ENCODE results near the gene KCNH3. TPM values are rescaled to one million over a fixed set of nuclear protein-coding genes. Genes with fewer than 3 reads are reported as not detected.

Gene KCNH3
- total RNA-seq, 2 donors from 2014 or later = 0.35 to 0.95 TPM

- Histone ChIP-seq H3K9me3 (no peaks in the 10 kb centered on the region), H3K36me3 (peaks cover 6% of the 10 kb centered on the region), H3K27me3 (replicated peaks; ENCODE audit: insufficient read depth) (no peaks in the 10 kb centered on the region), H3K4me3 (no peak overlapping the region), H3K27ac (no peak overlapping the region), H3K4me1 (ENCODE audit: control insufficient read depth in 1 of 2, low read depth in 2 of 2) (no peaks in the 10 kb centered on the region)
- no peak for DNase-seq (ENCODE audit: low spot score)
- no peak for ATAC-seq (ENCODE audit: insufficient number of reproducible peaks, low FRiP score, low read depth)
- TF ChIP-seq, protein P1, sequence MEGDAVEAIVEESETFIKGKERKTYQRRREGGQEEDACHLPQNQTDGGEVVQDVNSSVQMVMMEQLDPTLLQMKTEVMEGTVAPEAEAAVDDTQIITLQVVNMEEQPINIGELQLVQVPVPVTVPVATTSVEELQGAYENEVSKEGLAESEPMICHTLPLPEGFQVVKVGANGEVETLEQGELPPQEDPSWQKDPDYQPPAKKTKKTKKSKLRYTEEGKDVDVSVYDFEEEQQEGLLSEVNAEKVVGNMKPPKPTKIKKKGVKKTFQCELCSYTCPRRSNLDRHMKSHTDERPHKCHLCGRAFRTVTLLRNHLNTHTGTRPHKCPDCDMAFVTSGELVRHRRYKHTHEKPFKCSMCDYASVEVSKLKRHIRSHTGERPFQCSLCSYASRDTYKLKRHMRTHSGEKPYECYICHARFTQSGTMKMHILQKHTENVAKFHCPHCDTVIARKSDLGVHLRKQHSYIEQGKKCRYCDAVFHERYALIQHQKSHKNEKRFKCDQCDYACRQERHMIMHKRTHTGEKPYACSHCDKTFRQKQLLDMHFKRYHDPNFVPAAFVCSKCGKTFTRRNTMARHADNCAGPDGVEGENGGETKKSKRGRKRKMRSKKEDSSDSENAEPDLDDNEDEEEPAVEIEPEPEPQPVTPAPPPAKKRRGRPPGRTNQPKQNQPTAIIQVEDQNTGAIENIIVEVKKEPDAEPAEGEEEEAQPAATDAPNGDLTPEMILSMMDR (IDR thresholded peaks at IDR 0.05) = no peak
These were observed 19.3 kb upstream of the KCNH3 start for GRCh38 chr12:49519574-49519936.

- H3K9me3 ChIP-seq = no peaks in the 10 kb centered on the region
- TF ChIP-seq, protein P1 (IDR thresholded peaks at IDR 0.05) = no peak
- no peaks in the 10 kb centered on the region for H3K4me1 ChIP-seq (ENCODE audit: control insufficient read depth in 1 of 2, low read depth in 2 of 2)
- DNase-seq (ENCODE audit: low spot score) (no peak), ATAC-seq (ENCODE audit: insufficient number of reproducible peaks, low FRiP score, low read depth) (no peak)
- peaks cover 9% of the 10 kb centered on the region for H3K36me3 ChIP-seq
- no peaks in the 10 kb centered on the region for H3K27me3 ChIP-seq (replicated peaks; ENCODE audit: insufficient read depth)
- no peak overlapping the region for H3K27ac ChIP-seq
- H3K4me3 ChIP-seq = no peak overlapping the region
These were observed 17.4 kb upstream of the KCNH3 start for GRCh38 chr12:49521389-49521788.

GRCh38 chr12:49524660-49525324 is 14.0 kb upstream of the KCNH3 start:
- DNase-seq (ENCODE audit: low spot score) (no peak), ATAC-seq (ENCODE audit: insufficient number of reproducible peaks, low FRiP score, low read depth) (no peak)
- TF ChIP-seq, protein P1 (IDR thresholded peaks at IDR 0.05) = no peak
- Histone ChIP-seq H3K27me3 (replicated peaks; ENCODE audit: insufficient read depth) (no peaks in the 10 kb centered on the region), H3K4me1 (ENCODE audit: control insufficient read depth in 1 of 2, low read depth in 2 of 2) (no peaks in the 10 kb centered on the region), H3K9me3 (no peaks in the 10 kb centered on the region), H3K4me3 (no peak overlapping the region), H3K27ac (no peak overlapping the region), H3K36me3 (peaks cover 15% of the 10 kb centered on the region)

DNA sequence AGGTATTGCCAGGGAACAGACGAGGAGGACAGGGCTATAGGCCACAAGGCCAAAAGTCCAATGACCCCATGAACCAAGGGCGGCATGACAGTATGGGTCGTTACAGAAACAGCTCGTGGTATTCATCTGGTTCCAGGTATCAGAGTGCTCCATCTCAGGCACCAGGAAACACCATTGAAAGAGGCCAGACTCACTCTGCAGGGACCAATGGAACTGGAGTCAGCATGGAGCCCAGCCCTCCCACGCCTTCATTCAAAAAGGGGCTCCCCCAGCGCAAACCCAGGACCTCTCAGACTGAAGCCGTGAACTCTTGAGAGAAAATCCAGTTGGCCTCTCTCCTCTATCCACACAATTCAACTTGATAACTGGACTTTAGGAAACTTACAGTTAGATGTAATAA is 12.9 kb upstream of the KCNH3 start:
- H3K27me3 ChIP-seq (replicated peaks; ENCODE audit: insufficient read depth) = no peaks in the 10 kb centered on the region
- DNase-seq (ENCODE audit: low spot score) = no peak
- TF ChIP-seq, protein P1 (IDR thresholded peaks at IDR 0.05) = no peak
- no peak overlapping the region for H3K27ac ChIP-seq
- ATAC-seq (ENCODE audit: insufficient number of reproducible peaks, low FRiP score, low read depth) = no peak
- no peak overlapping the region for H3K4me3 ChIP-seq
- no peaks in the 10 kb centered on the region for H3K4me1 ChIP-seq (ENCODE audit: control insufficient read depth in 1 of 2, low read depth in 2 of 2)
- peaks cover 15% of the 10 kb centered on the region for H3K36me3 ChIP-seq
- no peaks in the 10 kb centered on the region for H3K9me3 ChIP-seq

DNA sequence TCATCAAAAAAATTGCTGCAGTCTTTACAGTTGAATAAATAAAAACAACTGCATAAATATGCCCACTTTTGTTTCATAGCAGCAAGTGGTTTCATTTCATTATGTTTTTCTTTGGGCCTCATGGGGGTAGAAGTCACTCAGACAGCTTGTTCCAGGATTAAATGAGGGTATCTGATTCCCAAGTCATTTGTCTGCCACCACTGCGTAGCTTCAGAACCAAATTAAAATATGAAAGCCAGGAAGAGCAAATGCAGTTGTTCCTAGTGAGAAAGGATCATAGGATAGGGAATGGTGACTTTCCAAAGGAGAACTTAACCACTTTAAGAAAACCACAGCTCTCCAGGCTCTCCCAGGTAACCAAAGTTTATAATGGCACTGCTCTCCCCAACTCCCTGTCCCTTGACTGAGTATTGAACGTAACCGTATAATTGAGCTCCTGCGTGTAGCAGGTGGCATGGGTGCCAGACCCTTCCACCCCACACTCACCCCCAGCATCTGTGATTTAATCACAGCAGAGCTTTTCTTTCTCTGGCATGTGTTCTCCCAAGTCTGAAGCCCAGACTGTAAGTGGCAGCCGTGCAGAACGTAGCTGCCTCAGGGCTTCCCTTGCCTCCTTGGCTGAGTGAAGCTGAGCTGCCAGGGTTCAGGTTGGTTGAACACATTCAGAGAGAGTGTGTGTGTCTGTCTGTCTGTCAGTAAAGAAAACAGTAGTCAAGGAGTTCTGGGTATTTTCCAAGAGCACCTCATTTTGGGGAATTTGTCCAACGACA is 11.3 kb upstream of the KCNH3 start:
- Histone ChIP-seq H3K36me3 (peaks cover 15% of the 10 kb centered on the region), H3K4me1 (ENCODE audit: control insufficient read depth in 1 of 2, low read depth in 2 of 2) (no peaks in the 10 kb centered on the region), H3K4me3 (no peak overlapping the region), H3K27me3 (replicated peaks; ENCODE audit: insufficient read depth) (no peaks in the 10 kb centered on the region), H3K9me3 (no peaks in the 10 kb centered on the region), H3K27ac (no peak overlapping the region)
- DNase-seq (ENCODE audit: low spot score) = no peak
- no peak for ATAC-seq (ENCODE audit: insufficient number of reproducible peaks, low FRiP score, low read depth)
- TF ChIP-seq, protein P1 (IDR thresholded peaks at IDR 0.05) = no peak
